ENCODE measurements around the gene SSH2. TPM values are rescaled to one million over a fixed set of nuclear protein-coding genes. Genes with fewer than 3 reads are reported as not detected.

The SSH2 gene
- total RNA-seq, 1 donor from 2014 or later: 37.6 TPM

DNA sequence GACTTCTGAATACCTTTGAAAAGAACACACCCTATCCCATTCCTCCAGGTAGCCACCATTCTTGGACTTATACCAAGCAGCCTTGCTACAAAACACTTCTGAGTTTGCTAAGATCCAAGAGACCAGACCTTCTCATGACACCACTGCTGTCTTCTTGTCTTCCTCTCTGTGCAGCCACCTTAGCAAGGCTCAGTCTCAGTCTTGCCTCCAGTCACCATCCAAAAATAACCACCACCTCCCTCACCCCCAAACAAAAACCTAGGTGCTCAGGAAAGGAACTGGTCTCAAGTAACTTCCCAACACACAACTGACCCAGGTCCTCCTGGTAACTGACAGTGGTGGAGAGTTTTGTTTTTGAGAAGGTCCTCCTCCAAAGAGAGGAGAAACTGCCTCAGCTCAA lies 216.4 kb downstream of the SSH2 start:
- no peak overlapping the region for H3K4me3 ChIP-seq
- TF ChIP-seq POLR2AphosphoS5 (IDR thresholded peaks at IDR 0.05; ENCODE audit: insufficient read depth in 1 of 2, low read depth in 1 of 2): no peak
- TF ChIP-seq CTCF (IDR thresholded peaks at IDR 0.05): no peak
- no peak for TF ChIP-seq POLR2A (IDR thresholded peaks at IDR 0.05)
- H3K4me1 ChIP-seq: peaks cover 29% of the 10 kb centered on the region
- no peak for DNase-seq (ENCODE audit: extremely low spot score in 2 of 2)
- no peak overlapping the region for H3K27ac ChIP-seq
- H3K36me3 ChIP-seq: no peaks in the 10 kb centered on the region
- H3K27me3 ChIP-seq: no peaks in the 10 kb centered on the region
- no peaks in the 10 kb centered on the region for H3K9me3 ChIP-seq
- intact Hi-C loops (cut with DNase I): no loop called here

- no peak for DNase-seq (ENCODE audit: extremely low spot score in 2 of 2)
- intact Hi-C loops (cut with DNase I): no loop called here
- Histone ChIP-seq H3K36me3 (no peaks in the 10 kb centered on the region), H3K4me1 (peaks cover 29% of the 10 kb centered on the region), H3K4me3 (no peak overlapping the region), H3K9me3 (no peaks in the 10 kb centered on the region), H3K27me3 (no peaks in the 10 kb centered on the region), H3K27ac (peak overlapping the region; percentile 55)
- TF ChIP-seq CTCF (IDR thresholded peaks at IDR 0.05) (no peak), POLR2A (IDR thresholded peaks at IDR 0.05) (no peak), POLR2AphosphoS5 (IDR thresholded peaks at IDR 0.05; ENCODE audit: insufficient read depth in 1 of 2, low read depth in 1 of 2) (no peak)
Observed at GRCh38 chr17:29711588-29712385, 218.2 kb downstream of the SSH2 start.

DNA sequence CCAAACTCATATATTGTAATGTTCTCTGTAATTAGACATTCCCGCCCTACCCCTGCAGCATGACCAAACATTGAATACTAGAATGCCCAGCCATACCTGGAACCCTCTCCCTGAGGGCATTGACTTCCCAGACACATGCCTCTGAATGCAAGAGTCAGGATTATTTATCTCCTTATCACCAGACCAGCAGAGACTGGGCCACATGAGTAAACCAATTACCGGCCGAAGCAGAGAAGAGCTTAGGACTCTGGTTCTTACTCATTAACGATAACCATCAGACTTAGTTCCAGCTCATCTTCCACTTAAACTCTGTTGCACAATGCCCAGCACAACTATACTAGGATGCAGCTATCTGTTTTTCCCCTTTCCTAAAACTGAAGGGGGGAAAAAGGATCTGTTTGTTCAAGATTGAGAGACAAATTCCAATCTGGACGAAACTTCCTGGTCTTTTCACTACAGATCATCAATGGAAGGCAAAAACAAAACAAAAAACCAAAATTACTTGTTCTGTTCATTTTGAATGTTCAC lies 219.1 kb downstream of the SSH2 start:
- peak in 1 of 2 donors; percentile 87 for DNase-seq (ENCODE audit: extremely low spot score in 2 of 2)
- H3K4me3 ChIP-seq: no peak overlapping the region
- H3K27ac ChIP-seq: peak overlapping the region; percentile 55
- H3K36me3 ChIP-seq: no peaks in the 10 kb centered on the region
- H3K27me3 ChIP-seq: no peaks in the 10 kb centered on the region
- intact Hi-C loops (cut with DNase I): no loop called here
- H3K4me1 ChIP-seq: peaks cover 29% of the 10 kb centered on the region
- no peaks in the 10 kb centered on the region for H3K9me3 ChIP-seq
- TF ChIP-seq POLR2AphosphoS5 (IDR thresholded peaks at IDR 0.05; ENCODE audit: insufficient read depth in 1 of 2, low read depth in 1 of 2) (no peak), POLR2A (IDR thresholded peaks at IDR 0.05) (no peak), CTCF (IDR thresholded peaks at IDR 0.05) (no peak)

DNA sequence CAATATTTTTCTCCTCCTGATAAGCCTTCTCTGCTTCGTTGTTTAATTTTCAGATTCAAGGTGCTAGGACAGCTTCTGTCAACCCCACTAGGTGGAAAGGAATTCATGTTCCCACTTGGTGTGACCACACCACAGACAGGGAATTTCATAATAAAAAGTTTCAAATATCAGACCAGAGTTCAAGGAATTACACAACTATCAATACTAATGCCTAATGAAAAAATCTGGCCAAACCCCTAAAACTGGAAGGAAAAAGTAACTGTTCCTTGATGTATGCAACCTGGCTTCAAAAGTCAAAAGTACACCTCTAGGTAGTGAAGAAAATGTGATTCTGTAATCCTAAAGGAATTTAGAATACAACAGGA lies 219.5 kb downstream of the SSH2 start:
- TF ChIP-seq POLR2A (IDR thresholded peaks at IDR 0.05): no peak
- TF ChIP-seq CTCF (IDR thresholded peaks at IDR 0.05): no peak
- no peak for TF ChIP-seq POLR2AphosphoS5 (IDR thresholded peaks at IDR 0.05; ENCODE audit: insufficient read depth in 1 of 2, low read depth in 1 of 2)
- no peaks in the 10 kb centered on the region for H3K36me3 ChIP-seq
- H3K9me3 ChIP-seq: no peaks in the 10 kb centered on the region
- H3K27ac ChIP-seq: peak overlapping the region; percentile 55
- DNase-seq (ENCODE audit: extremely low spot score in 2 of 2): no peak
- no peaks in the 10 kb centered on the region for H3K27me3 ChIP-seq
- intact Hi-C loops (cut with DNase I): no loop called here
- peaks cover 29% of the 10 kb centered on the region for H3K4me1 ChIP-seq
- H3K4me3 ChIP-seq: no peak overlapping the region

DNA sequence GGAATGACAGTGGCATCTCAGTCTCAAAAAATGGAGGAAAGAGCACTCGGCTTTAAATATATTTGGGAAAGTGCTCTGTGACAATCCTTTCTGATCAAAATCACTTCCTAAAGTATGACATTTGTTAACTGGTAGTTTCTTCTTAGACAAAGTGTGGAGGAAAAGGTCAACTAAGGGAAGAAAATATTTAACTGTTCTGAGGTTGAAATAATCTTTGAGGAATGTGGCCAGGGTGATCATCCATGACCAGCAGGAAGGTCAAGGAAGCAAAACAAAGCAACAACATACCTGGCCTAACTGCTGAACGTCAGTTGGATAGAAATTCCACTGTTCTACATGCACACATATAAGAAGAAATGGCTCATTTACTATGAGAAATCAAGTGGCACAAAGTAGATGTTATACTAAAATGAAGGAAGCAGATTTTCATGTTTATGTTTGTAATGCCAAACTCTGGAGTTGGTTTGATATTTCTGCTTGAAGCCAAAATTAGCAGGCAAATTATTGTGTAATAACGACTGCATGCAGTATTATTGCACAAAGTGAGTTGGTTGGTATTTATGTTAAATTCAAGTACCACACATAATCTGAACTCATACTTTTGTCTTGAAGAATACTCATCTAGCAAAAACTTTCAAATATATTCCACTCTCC lies 220.0 kb downstream of the SSH2 start:
- Histone ChIP-seq H3K4me3 (no peak overlapping the region), H3K9me3 (no peaks in the 10 kb centered on the region), H3K36me3 (no peaks in the 10 kb centered on the region), H3K4me1 (peaks cover 34% of the 10 kb centered on the region), H3K27ac (peak overlapping the region; percentile 47), H3K27me3 (no peaks in the 10 kb centered on the region)
- intact Hi-C loops (cut with DNase I): no loop called here
- no peak for DNase-seq (ENCODE audit: extremely low spot score in 2 of 2)
- TF ChIP-seq CTCF (IDR thresholded peaks at IDR 0.05) (no peak), POLR2AphosphoS5 (IDR thresholded peaks at IDR 0.05; ENCODE audit: insufficient read depth in 1 of 2, low read depth in 1 of 2) (no peak), POLR2A (IDR thresholded peaks at IDR 0.05) (no peak)
